GOT3 (cell line): Measurements from ENCODE around the gene ATP6V0E2.

ENCODE experiments used
- DNase-seq: peaks from one replicate; lab custom pipeline; 2025; ENCODE audit warnings: mixed read lengths; lab: John Stamatoyannopoulos, UW

Gene ATP6V0E2

GRCh38 chr7:149838992-149839408, 34.8 kb upstream of the ATP6V0E2 start:
- DNase-seq, result no peak

GRCh38 chr7:149839933-149840332, 33.8 kb upstream of the ATP6V0E2 start:
- no peak for DNase-seq

GRCh38 chr7:149843566-149843965, 30.2 kb upstream of the ATP6V0E2 start:
- DNase-seq, result no peak

GRCh38 chr7:149844445-149844844, 29.3 kb upstream of the ATP6V0E2 start:
- DNase-seq, result no peak

GRCh38 chr7:149845257-149845980, 28.4 kb upstream of the ATP6V0E2 start:
- no peak for DNase-seq

GRCh38 chr7:149846021-149846420, 27.7 kb upstream of the ATP6V0E2 start:
- no peak for DNase-seq

- no peak for DNase-seq
Observed at GRCh38 chr7:149846436-149847046, 27.2 kb upstream of the ATP6V0E2 start.

- no peak for DNase-seq
Observed at GRCh38 chr7:149849174-149849573, 24.6 kb upstream of the ATP6V0E2 start.

- DNase-seq, result no peak
Observed at GRCh38 chr7:149850007-149850594, 23.7 kb upstream of the ATP6V0E2 start.

GRCh38 chr7:149850716-149851115, 23.1 kb upstream of the ATP6V0E2 start:
- no peak for DNase-seq

GRCh38 chr7:149851449-149851848, 22.3 kb upstream of the ATP6V0E2 start:
- no peak for DNase-seq

GRCh38 chr7:149853157-149853556, 20.6 kb upstream of the ATP6V0E2 start:
- DNase-seq, result no peak

- no peak for DNase-seq
Observed at GRCh38 chr7:149854611-149855360, 19.0 kb upstream of the ATP6V0E2 start.

GRCh38 chr7:149855361-149856305, 18.1 kb upstream of the ATP6V0E2 start:
- DNase-seq, result no peak

- no peak for DNase-seq
Observed at GRCh38 chr7:149856583-149856982, 17.2 kb upstream of the ATP6V0E2 start.

- DNase-seq, result no peak
Observed at GRCh38 chr7:149859369-149859768, 14.4 kb upstream of the ATP6V0E2 start.

GRCh38 chr7:149859876-149860275, 13.9 kb upstream of the ATP6V0E2 start:
- DNase-seq, result no peak

GRCh38 chr7:149860821-149861727, 12.7 kb upstream of the ATP6V0E2 start:
- DNase-seq, result no peak

GRCh38 chr7:149861728-149862045, 12.1 kb upstream of the ATP6V0E2 start:
- DNase-seq, result no peak

GRCh38 chr7:149862156-149862555, 11.6 kb upstream of the ATP6V0E2 start:
- no peak for DNase-seq

- no peak for DNase-seq
Observed at GRCh38 chr7:149863500-149863899, 10.3 kb upstream of the ATP6V0E2 start.
